ENCODE results near the gene ZBTB7A.

The ZBTB7A gene

DNA sequence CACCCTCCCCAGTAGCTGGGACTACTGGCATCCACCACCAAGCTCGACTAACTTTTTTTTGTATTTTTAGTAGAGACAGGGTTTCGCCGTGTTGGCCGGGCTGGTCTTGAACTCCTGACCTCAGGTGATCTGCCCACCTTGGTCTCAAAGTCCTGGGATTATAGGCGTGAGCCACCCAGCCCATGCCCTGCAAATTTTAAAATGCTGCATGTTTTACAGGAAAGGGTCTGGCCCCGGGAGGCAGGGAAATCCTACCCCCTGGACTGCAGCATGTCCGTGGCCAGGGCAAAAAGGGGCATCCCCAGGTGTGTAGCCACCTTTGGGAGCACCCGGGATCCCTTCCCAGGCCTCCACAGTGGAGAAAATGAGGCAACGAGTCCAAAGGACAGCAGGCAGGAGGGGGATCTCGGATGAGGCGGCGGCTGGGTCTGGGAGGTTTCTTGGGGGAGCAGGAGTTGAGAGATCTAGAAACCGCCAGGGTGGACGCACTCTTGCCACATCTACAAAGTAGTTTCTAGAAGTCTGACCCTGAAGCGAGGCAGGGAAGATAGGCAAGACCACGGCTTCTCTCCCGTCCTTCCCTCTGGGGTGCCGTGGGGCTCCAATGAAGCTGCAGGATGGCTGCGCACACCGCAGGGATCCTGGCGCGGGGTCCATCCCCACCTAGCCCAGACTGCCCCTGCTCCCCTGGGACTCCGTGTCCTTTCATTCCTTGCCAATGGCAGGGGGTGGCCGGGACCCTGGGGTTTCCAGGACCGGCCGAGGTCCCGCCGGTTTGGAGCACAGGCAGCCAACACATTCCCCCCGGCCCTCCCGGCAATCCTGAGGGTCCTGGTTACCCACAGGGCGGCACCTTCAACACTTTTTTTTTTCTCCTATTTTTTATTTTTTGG, 21.3 kb upstream of the ZBTB7A start:
- DNase-seq (ENCODE audit: low read depth in 2 of 2) = no peak
- TF ChIP-seq, protein P1, sequence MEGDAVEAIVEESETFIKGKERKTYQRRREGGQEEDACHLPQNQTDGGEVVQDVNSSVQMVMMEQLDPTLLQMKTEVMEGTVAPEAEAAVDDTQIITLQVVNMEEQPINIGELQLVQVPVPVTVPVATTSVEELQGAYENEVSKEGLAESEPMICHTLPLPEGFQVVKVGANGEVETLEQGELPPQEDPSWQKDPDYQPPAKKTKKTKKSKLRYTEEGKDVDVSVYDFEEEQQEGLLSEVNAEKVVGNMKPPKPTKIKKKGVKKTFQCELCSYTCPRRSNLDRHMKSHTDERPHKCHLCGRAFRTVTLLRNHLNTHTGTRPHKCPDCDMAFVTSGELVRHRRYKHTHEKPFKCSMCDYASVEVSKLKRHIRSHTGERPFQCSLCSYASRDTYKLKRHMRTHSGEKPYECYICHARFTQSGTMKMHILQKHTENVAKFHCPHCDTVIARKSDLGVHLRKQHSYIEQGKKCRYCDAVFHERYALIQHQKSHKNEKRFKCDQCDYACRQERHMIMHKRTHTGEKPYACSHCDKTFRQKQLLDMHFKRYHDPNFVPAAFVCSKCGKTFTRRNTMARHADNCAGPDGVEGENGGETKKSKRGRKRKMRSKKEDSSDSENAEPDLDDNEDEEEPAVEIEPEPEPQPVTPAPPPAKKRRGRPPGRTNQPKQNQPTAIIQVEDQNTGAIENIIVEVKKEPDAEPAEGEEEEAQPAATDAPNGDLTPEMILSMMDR (IDR thresholded peaks at IDR 0.05; ENCODE audit: low read depth, low read length) = no peak
- no peak overlapping the region for H3K4me3 ChIP-seq (replicated peaks in 1 of 2; ENCODE audit: low read depth in 2 of 2, low read length in 2 of 2)

DNA sequence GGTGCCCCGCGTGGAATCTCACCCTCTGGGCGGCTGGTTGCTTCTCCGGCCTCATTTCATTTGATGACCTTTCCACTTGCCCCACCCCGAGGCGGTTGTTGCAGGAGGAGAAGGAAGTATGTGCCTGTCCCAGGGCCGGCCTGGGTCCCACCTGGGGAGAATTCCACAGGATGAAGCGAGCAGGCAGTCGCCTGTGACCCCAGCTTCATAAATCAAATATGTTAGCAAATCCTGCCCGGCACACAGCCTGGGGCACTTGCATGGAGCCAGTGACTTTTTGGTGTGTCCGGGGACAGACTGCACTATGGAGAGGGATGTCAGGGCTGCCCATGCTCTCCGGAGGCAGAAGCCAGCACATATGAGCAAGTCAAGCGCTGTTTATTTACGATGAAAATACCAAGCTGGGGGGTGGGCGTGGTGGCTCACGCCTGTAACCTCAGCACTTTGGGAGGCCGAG, 19.7 kb upstream of the ZBTB7A start:
- DNase-seq (ENCODE audit: low read depth in 2 of 2) = no peak
- TF ChIP-seq, protein P1 (IDR thresholded peaks at IDR 0.05; ENCODE audit: low read depth, low read length) = no peak
- no peak overlapping the region for H3K4me3 ChIP-seq (replicated peaks in 1 of 2; ENCODE audit: low read depth in 2 of 2, low read length in 2 of 2)

- TF ChIP-seq, protein P1 (IDR thresholded peaks at IDR 0.05; ENCODE audit: low read depth, low read length) = no peak
- no peak overlapping the region for H3K4me3 ChIP-seq (replicated peaks in 1 of 2; ENCODE audit: low read depth in 2 of 2, low read length in 2 of 2)
- DNase-seq (ENCODE audit: low read depth in 2 of 2) = no peak
Measured at GRCh38 chr19:4084547-4084877, 17.8 kb upstream of the ZBTB7A start.

DNA sequence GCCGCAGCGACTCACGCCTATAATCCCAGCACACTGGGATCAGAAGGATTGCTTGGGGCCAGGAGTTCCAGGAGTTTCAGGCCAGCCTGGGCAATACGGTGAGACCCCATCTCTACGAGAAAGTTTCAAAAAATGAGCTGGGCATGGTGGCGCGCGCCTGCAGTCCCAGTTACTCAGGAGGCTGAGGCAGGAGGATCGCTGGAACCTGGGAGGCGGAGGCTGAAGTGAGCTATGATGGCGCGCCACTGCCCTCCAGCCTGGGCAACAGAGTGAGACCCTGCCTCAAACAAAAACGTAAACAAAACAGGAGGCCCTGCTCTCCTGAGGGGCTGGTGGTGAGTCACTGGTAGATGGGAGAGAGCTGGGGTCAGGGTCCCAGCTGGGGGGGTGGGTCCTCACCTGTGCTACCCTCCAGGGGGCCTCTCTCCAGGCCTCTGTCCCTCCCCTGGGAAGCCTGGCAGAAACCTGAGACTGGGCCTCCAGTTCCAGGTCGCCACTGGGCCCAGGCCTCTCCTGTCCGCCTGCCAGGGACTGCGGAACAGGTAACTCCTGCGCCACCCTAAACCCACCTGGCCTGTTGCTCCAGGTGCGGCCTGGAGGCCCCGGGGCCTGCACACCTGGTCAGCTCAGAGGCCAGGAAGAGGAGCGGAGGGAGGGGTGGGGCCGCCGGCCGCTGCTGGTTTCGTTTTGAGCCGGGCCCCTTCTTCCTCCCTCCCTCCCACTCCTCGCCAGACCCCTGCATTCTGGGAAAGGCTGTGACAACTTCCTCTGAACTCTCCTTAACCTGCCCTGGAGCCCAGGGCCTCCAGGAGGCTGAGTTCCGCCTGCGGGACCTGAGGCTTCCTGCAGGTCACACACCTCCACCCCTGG, 17.2 kb upstream of the ZBTB7A start:
- H3K4me3 ChIP-seq (replicated peaks in 1 of 2; ENCODE audit: low read depth in 2 of 2, low read length in 2 of 2) = no peak overlapping the region
- TF ChIP-seq, protein P1 (IDR thresholded peaks at IDR 0.05; ENCODE audit: low read depth, low read length) = no peak
- no peak for DNase-seq (ENCODE audit: low read depth in 2 of 2)

DNA sequence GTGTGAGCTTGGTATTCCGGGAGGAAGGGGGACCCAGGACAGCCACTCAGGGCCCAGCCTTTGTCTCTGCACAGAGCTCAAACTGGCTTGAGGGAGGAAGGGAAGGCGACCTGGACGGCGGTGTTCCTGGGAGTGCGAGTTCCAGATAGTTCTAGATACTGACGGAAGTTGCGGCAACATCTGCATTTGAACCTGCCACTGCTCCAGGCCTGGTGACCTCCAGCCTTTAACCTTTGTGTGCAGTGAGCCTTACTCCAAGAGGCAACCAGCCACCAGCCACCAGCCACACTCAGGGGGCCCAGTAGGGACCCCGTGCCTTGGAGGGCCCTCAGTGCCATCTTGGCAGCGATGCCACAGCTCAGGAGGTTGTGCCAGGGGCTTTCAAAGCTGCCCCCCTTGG, 15.5 kb upstream of the ZBTB7A start:
- no peak for DNase-seq (ENCODE audit: low read depth in 2 of 2)
- H3K4me3 ChIP-seq (replicated peaks in 1 of 2; ENCODE audit: low read depth in 2 of 2, low read length in 2 of 2) = no peak overlapping the region
- TF ChIP-seq, protein P1 (IDR thresholded peaks at IDR 0.05; ENCODE audit: low read depth, low read length) = no peak

GRCh38 chr19:4081441-4082129, 14.9 kb upstream of the ZBTB7A start:
- no peak for DNase-seq (ENCODE audit: low read depth in 2 of 2)
- TF ChIP-seq, protein P1 (IDR thresholded peaks at IDR 0.05; ENCODE audit: low read depth, low read length) = no peak
- no peak overlapping the region for H3K4me3 ChIP-seq (replicated peaks in 1 of 2; ENCODE audit: low read depth in 2 of 2, low read length in 2 of 2)

All from cardiac fibroblast (primary cell).